MV-4-11 (cell line): ENCODE results near the gene CSMD2.
A peak's percentile ranks its signal among the peaks of the same experiment; 100 is the strongest.

Experiments
- DNase-seq: peaks from one replicate; lab custom pipeline; 2025; lab: John Stamatoyannopoulos, UW

The CSMD2 gene

GRCh38 chr1:34155860-34156259, 9.2 kb downstream of the CSMD2 start:
- DNase-seq, result no peak

- no peak for DNase-seq
Observed at GRCh38 chr1:34153246-34153645, 11.8 kb downstream of the CSMD2 start.

GRCh38 chr1:34149501-34149900, 15.5 kb downstream of the CSMD2 start:
- DNase-seq, result no peak

- DNase-seq, result no peak
Observed at GRCh38 chr1:34147301-34147700, 17.7 kb downstream of the CSMD2 start.

GRCh38 chr1:34144766-34145165, 20.3 kb downstream of the CSMD2 start:
- DNase-seq, result no peak

- DNase-seq, result no peak
Observed at GRCh38 chr1:34143975-34144374, 21.1 kb downstream of the CSMD2 start.

- DNase-seq, result peak; percentile 62
Observed at GRCh38 chr1:34140011-34140676, 24.9 kb downstream of the CSMD2 start.

- DNase-seq, result no peak
Observed at GRCh38 chr1:34137411-34137810, 27.6 kb downstream of the CSMD2 start.

GRCh38 chr1:34132161-34132420, 32.9 kb downstream of the CSMD2 start:
- DNase-seq, result no peak

- DNase-seq, result no peak
Observed at GRCh38 chr1:34131396-34132160, 33.5 kb downstream of the CSMD2 start.

- no peak for DNase-seq
Observed at GRCh38 chr1:34130306-34130705, 34.7 kb downstream of the CSMD2 start.

- DNase-seq, result no peak
Observed at GRCh38 chr1:34129630-34130029, 35.4 kb downstream of the CSMD2 start.

GRCh38 chr1:34128186-34128889, 36.7 kb downstream of the CSMD2 start:
- no peak for DNase-seq

GRCh38 chr1:34127006-34128000, 37.7 kb downstream of the CSMD2 start:
- no peak for DNase-seq

GRCh38 chr1:34126486-34126885, 38.5 kb downstream of the CSMD2 start:
- no peak for DNase-seq

GRCh38 chr1:34125721-34126380, 39.2 kb downstream of the CSMD2 start:
- DNase-seq, result no peak

GRCh38 chr1:34122080-34122932, 42.7 kb downstream of the CSMD2 start:
- no peak for DNase-seq

GRCh38 chr1:34115233-34115632, 49.8 kb downstream of the CSMD2 start:
- no peak for DNase-seq

- DNase-seq, result peak; percentile 8
Observed at GRCh38 chr1:34113887-34114286, 51.1 kb downstream of the CSMD2 start.

- no peak for DNase-seq
Observed at GRCh38 chr1:34113362-34113761, 51.7 kb downstream of the CSMD2 start.

- no peak for DNase-seq
Observed at GRCh38 chr1:34108711-34109110, 56.3 kb downstream of the CSMD2 start.
